OCI-M2 (cell line): ENCODE measurements around the gene SORCS2.

Experiments
- DNase-seq: peaks from one replicate; lab custom pipeline; 2025; ENCODE audit not compliant: unreplicated experiment; lab: John Stamatoyannopoulos, UW

Gene SORCS2

GRCh38 chr4:7487998-7488671 lies 295.8 kb downstream of the SORCS2 start:
- no peak for DNase-seq

GRCh38 chr4:7491915-7492314 lies 299.6 kb downstream of the SORCS2 start:
- DNase-seq = no peak

GRCh38 chr4:7498446-7499200 lies 306.3 kb downstream of the SORCS2 start:
- DNase-seq = no peak

- DNase-seq = no peak
Observed at GRCh38 chr4:7499661-7500060, 307.3 kb downstream of the SORCS2 start.

- no peak for DNase-seq
Observed at GRCh38 chr4:7500404-7500803, 308.1 kb downstream of the SORCS2 start.

GRCh38 chr4:7501314-7501713 lies 309.0 kb downstream of the SORCS2 start:
- no peak for DNase-seq

GRCh38 chr4:7501873-7502272 lies 309.5 kb downstream of the SORCS2 start:
- DNase-seq = no peak

- no peak for DNase-seq
Observed at GRCh38 chr4:7503559-7504249, 311.4 kb downstream of the SORCS2 start.

- DNase-seq = no peak
Observed at GRCh38 chr4:7505116-7505900, 313.0 kb downstream of the SORCS2 start.

- no peak for DNase-seq
Observed at GRCh38 chr4:7506119-7506518, 313.8 kb downstream of the SORCS2 start.

- DNase-seq = no peak
Observed at GRCh38 chr4:7506572-7506971, 314.2 kb downstream of the SORCS2 start.

GRCh38 chr4:7507381-7507780 lies 315.0 kb downstream of the SORCS2 start:
- DNase-seq = no peak

- DNase-seq = no peak
Observed at GRCh38 chr4:7510066-7510465, 317.7 kb downstream of the SORCS2 start.

- no peak for DNase-seq
Observed at GRCh38 chr4:7510538-7510937, 318.2 kb downstream of the SORCS2 start.

GRCh38 chr4:7511525-7511924 lies 319.2 kb downstream of the SORCS2 start:
- DNase-seq = no peak

GRCh38 chr4:7512428-7512827 lies 320.1 kb downstream of the SORCS2 start:
- no peak for DNase-seq

- no peak for DNase-seq
Observed at GRCh38 chr4:7512946-7513345, 320.6 kb downstream of the SORCS2 start.

- no peak for DNase-seq
Observed at GRCh38 chr4:7513671-7514070, 321.3 kb downstream of the SORCS2 start.

GRCh38 chr4:7514281-7514680 lies 321.9 kb downstream of the SORCS2 start:
- DNase-seq = no peak

GRCh38 chr4:7514789-7515188 lies 322.5 kb downstream of the SORCS2 start:
- DNase-seq = no peak

GRCh38 chr4:7515390-7515902 lies 323.1 kb downstream of the SORCS2 start:
- no peak for DNase-seq
